BJ (cell line): ENCODE measurements around the gene CHCHD3. TPM values are rescaled to one million over a fixed set of nuclear protein-coding genes. Genes with fewer than 3 reads are reported as not detected.
A peak's percentile ranks its signal among the peaks of the same experiment; 100 is the strongest.

Experiments
- CTCF ChIA-PET: fragments of 350-600 bp; formaldehyde crosslinking; extraction: SDS; loops from one replicate; lab custom pipeline; 2021; ENCODE audit warnings: antibody characterized with exemption, inconsistent platforms; lab: Yijun Ruan, JAX
- POLR2A ChIA-PET: fragments of 300-600 bp; sonication (Branson Sonifier 250); formaldehyde crosslinking; extraction: SDS; loops from one replicate; lab custom pipeline; 2021; ENCODE audit warnings: antibody characterized with exemption; lab: Charles Lee
- DNase-seq: peaks from one replicate; pipeline ENCODE4 v3.0.0-alpha.2; 2011; ENCODE audit warnings: low read depth
- H3K27me3 ChIP-seq: 2 replicates; pipeline ENCODE4 v1.6.0; 2011; ENCODE audit warnings: low read length; ENCODE audit not compliant: control insufficient read depth, insufficient read depth
- H3K36me3 ChIP-seq: 2 replicates; pipeline ENCODE4 v1.5.1; 2011; ENCODE audit warnings: low read length; ENCODE audit not compliant: control insufficient read depth, insufficient read depth
- H3K4me3 ChIP-seq: 2 replicates; pipeline ENCODE4 v1.5.1; 2011; ENCODE audit warnings: low read depth, mild to moderate bottlenecking, control low read depth, low read length
- CTCF ChIP-seq: IDR thresholded peaks from 2 replicates; pipeline ENCODE4 v1.5.1; 2011; ENCODE audit warnings: low read depth, mild to moderate bottlenecking, control low read depth, inconsistent platforms, low read length, moderate library complexity; ENCODE audit not compliant: insufficient read depth
- polyA plus RNA-seq: library from polyadenylated mRNA; depleted of rRNA; stranded (reverse); fragments of >200 nt; gene quantifications from 2 replicates; pipeline ENCODE4 v1.2.3, GENCODE V29; 2011; rRNA removed
- small RNA-seq: library from RNA; depleted of rRNA; stranded (forward); fragments of <200 nt; gene quantifications from one replicate; pipeline ENCODE3, GENCODE V24; 2012; ENCODE audit warnings: low replicate concordance, low read depth; ENCODE audit not compliant: insufficient read length

Gene CHCHD3
- polyA plus RNA-seq, 1 experiment: 47.2 TPM

DNA sequence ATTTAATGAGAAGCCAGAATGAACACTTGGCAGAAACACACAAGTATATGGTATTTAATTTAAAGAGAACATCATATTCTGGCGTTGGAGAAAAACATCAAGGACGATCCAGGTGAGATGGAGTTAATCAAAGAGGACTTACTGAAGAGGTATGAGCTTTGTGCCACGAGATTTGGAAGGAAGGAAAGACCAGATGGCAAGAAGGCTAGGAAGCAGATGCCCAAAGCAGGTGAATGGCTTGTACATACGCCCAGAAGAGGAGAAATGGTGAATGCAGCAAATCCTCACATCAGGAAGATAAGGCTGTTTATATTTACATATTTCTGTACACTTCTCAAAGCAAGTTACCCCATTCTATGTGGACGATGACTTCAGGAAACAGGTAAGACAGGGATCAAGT lies 341.7 kb downstream of the CHCHD3 start:
- POLR2A ChIA-PET: no interaction called here
- CTCF ChIA-PET: no interaction called here
- Histone ChIP-seq H3K36me3 (no peaks in the 10 kb centered on the region), H3K4me3 (no peak overlapping the region), H3K27me3 (no peaks in the 10 kb centered on the region)
- no peak for DNase-seq
- TF ChIP-seq CTCF: no peak

- H3K4me3 ChIP-seq: no peak overlapping the region
- ChIA-PET CTCF (no interaction called here), POLR2A (no interaction called here)
- TF ChIP-seq CTCF: no peak
- H3K36me3 ChIP-seq: no peaks in the 10 kb centered on the region
- peak; percentile 66 for DNase-seq
- H3K27me3 ChIP-seq: no peaks in the 10 kb centered on the region
Observed at GRCh38 chr7:132739271-132739955, 342.5 kb downstream of the CHCHD3 start.

- no peak overlapping the region for H3K4me3 ChIP-seq
- DNase-seq: peak; percentile 52
- ChIA-PET CTCF (no interaction called here), POLR2A (no interaction called here)
- H3K36me3 ChIP-seq: no peaks in the 10 kb centered on the region
- TF ChIP-seq CTCF: no peak
- no peaks in the 10 kb centered on the region for H3K27me3 ChIP-seq
Observed at GRCh38 chr7:132738254-132738653, 343.6 kb downstream of the CHCHD3 start.

DNA sequence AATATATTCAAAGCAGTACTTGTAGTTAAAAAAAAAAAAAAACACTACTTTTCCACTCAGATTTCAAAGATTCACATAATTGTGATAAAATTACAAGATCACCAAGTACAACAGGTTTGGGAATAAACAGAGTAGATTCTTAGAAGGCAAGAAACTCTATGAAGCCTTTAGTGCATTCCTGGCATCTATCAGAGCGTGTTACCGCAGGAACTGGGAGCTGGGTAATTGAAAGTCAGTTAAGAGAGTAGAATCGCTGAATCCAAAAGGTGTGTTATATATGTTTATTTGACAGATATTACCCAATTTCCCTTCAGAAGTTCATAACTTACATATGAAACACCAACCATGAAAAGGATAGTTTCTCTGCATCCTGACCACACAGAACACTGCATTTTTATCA lies 346.4 kb downstream of the CHCHD3 start:
- Histone ChIP-seq H3K36me3 (no peaks in the 10 kb centered on the region), H3K4me3 (no peak overlapping the region), H3K27me3 (peaks cover 3% of the 10 kb centered on the region; the same call in 1 of the 2 replicates)
- DNase-seq: no peak
- CTCF ChIA-PET: interaction anchor here (0.6 kb wide), 1 partner anchor 317 kb away, joined by 3 read pairs; no protein-coding TSS in a partner anchor
- POLR2A ChIA-PET: no interaction called here
- TF ChIP-seq CTCF: no peak

Small RNA genes lying within 50 kb of the gene (small RNA-seq; reads per million reads assigned to genes)
- not detected for gene RF00218
- gene RNU6-92P: not detected

Other genes with a start within 250 kb of the CHCHD3 start
- gene EXOC4, start 171.0 kb upstream of the CHCHD3 start, polyA plus RNA-seq: 45.9 and 72.0 TPM in 2 replicates